H1 (cell line): ENCODE results near the gene FBXO17. TPM values are rescaled to one million over a fixed set of nuclear protein-coding genes. Genes with fewer than 3 reads are reported as not detected.
A peak's percentile ranks its signal among the peaks of the same experiment; 100 is the strongest.

ENCODE experiments used
- BACH1 ChIP-seq: IDR thresholded peaks from 2 replicates; pipeline ENCODE4 v1.6.1; 2012; ENCODE audit warnings: low read length, improper control_type of control experiment
- CTBP2 ChIP-seq: IDR thresholded peaks from 2 replicates; pipeline ENCODE4 v1.7.0; 2011; ENCODE audit warnings: borderline replicate concordance, mild to moderate bottlenecking, moderate library complexity, mixed read lengths, low read length; ENCODE audit not compliant: insufficient read depth, insufficient read length
- EZH2 ChIP-seq: fragments of 200-600 bp; sonication (generic); IDR thresholded peaks from 2 replicates; pipeline ENCODE4 v1.7.1; 2012; ENCODE audit warnings: low read depth, mild to moderate bottlenecking, moderate library complexity, low read length, inconsistent platforms; ENCODE audit not compliant: severe bottlenecking
- GTF2F1 ChIP-seq: IDR thresholded peaks from 2 replicates; pipeline ENCODE4 v1.6.1; 2012; ENCODE audit warnings: low read depth, low read length, improper control_type of control experiment, borderline replicate concordance
- KDM1A ChIP-seq: fragments of 200-600, 300-600 bp; sonication (generic); IDR thresholded peaks from 2 replicates; pipeline ENCODE4 v1.7.1; 2016; ENCODE audit warnings: mild to moderate bottlenecking, low read length, borderline replicate concordance
- KDM5A ChIP-seq: fragments of 200-600 bp; IDR thresholded peaks from 2 replicates; pipeline ENCODE4 v1.7.1; 2012; ENCODE audit warnings: mild to moderate bottlenecking, low read length, inconsistent platforms, mixed read lengths
- SUZ12 ChIP-seq: fragments of 200-600 bp; sonication (generic); IDR thresholded peaks from 2 replicates; pipeline ENCODE4 v1.6.1; 2012; ENCODE audit warnings: mild to moderate bottlenecking, inconsistent platforms, low read length, moderate library complexity, mixed read lengths
- TBP ChIP-seq: IDR thresholded peaks from 2 replicates; pipeline ENCODE4 v1.6.1; 2011; ENCODE audit warnings: low read depth, low read length, improper control_type of control experiment
- YY1 ChIP-seq: IDR thresholded peaks from 2 replicates; pipeline ENCODE4 v1.6.1; 2011; ENCODE audit warnings: low read depth, mild to moderate bottlenecking, low read length
- polyA plus RNA-seq, 7 experiments: library from polyadenylated mRNA; depleted of rRNA in 3 of 7; stranded (reverse) in 5 of 7; unstranded in 2 of 7; fragments of >200 nt in 5 of 7; fragments of 200-250 nt in 2 of 7; gene quantifications; 1 replicate in 5 of 7; 2 replicates in 1 of 7; 4 replicates in 1 of 7; pipeline versions ENCODE4 v1.2.1 to v1.2.3, GENCODE V29; 2011 to 2013; ENCODE audit warnings: missing spikeins in 2 of 7, mixed read lengths in 2 of 7
- total RNA-seq: library from RNA; stranded (reverse); fragmentation: NEBNext Ultra II Directional; extraction: Animal tissue kit (Norgen Biotek cat#: 25700); gene quantifications from 2 replicates; pipeline ENCODE4 v1.2.1, GENCODE V29; 2021
- TF ChIP-seq, protein P1 (sequence below): fragments of 300-600 bp; sonication (generic); IDR thresholded peaks from 2 replicates; pipeline ENCODE4 v1.7.1; 2012; ENCODE audit warnings: low read length, moderate library complexity, mild to moderate bottlenecking, inconsistent platforms; ENCODE audit not compliant: insufficient replicate concordance

FBXO17 gene
- total and polyA plus RNA-seq, 2 of the 8 experiments (the other 6 are each of a cell fraction or from before 2014, with no cell fraction given), result 11.7 to 15.3 TPM

DNA sequence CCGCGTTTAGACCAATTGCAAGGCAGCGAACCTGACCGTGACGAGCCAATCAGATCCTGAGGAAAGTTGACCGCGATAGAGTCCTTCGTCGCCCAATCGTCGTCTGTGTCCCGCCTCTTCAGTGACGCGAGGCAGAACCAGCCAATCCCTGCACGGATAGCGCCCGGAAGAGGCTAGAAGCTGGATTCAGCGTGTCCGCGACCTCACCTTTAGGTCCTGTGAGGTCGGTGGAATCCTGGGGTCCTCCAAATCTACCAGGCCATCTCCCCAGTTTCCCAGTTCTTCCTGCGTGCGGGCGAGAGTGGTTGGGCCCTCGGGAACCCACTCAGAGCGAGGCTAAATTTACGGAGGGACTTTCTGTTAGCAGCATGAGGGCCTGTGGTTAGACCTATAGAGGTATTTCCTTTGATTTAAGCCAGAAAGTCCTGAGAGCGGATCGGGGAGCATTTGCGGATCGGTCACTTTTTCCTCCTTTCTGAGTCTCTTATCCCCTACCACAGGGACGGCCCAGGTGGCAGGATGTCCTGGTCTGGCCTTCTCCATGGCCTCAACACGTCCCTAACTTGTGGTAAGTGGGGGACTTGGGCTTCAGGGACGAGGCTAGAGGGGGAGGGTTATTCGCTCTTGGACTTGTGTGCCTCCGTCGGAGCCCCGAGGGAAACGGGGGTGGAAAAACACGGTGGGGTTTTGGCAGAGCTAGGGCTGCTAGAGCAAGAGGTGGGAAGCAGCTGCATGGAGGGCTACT lies 44.6 kb downstream of the FBXO17 start, which contains the start of gene MRPS12 (continued):
- TF ChIP-seq, protein P1, sequence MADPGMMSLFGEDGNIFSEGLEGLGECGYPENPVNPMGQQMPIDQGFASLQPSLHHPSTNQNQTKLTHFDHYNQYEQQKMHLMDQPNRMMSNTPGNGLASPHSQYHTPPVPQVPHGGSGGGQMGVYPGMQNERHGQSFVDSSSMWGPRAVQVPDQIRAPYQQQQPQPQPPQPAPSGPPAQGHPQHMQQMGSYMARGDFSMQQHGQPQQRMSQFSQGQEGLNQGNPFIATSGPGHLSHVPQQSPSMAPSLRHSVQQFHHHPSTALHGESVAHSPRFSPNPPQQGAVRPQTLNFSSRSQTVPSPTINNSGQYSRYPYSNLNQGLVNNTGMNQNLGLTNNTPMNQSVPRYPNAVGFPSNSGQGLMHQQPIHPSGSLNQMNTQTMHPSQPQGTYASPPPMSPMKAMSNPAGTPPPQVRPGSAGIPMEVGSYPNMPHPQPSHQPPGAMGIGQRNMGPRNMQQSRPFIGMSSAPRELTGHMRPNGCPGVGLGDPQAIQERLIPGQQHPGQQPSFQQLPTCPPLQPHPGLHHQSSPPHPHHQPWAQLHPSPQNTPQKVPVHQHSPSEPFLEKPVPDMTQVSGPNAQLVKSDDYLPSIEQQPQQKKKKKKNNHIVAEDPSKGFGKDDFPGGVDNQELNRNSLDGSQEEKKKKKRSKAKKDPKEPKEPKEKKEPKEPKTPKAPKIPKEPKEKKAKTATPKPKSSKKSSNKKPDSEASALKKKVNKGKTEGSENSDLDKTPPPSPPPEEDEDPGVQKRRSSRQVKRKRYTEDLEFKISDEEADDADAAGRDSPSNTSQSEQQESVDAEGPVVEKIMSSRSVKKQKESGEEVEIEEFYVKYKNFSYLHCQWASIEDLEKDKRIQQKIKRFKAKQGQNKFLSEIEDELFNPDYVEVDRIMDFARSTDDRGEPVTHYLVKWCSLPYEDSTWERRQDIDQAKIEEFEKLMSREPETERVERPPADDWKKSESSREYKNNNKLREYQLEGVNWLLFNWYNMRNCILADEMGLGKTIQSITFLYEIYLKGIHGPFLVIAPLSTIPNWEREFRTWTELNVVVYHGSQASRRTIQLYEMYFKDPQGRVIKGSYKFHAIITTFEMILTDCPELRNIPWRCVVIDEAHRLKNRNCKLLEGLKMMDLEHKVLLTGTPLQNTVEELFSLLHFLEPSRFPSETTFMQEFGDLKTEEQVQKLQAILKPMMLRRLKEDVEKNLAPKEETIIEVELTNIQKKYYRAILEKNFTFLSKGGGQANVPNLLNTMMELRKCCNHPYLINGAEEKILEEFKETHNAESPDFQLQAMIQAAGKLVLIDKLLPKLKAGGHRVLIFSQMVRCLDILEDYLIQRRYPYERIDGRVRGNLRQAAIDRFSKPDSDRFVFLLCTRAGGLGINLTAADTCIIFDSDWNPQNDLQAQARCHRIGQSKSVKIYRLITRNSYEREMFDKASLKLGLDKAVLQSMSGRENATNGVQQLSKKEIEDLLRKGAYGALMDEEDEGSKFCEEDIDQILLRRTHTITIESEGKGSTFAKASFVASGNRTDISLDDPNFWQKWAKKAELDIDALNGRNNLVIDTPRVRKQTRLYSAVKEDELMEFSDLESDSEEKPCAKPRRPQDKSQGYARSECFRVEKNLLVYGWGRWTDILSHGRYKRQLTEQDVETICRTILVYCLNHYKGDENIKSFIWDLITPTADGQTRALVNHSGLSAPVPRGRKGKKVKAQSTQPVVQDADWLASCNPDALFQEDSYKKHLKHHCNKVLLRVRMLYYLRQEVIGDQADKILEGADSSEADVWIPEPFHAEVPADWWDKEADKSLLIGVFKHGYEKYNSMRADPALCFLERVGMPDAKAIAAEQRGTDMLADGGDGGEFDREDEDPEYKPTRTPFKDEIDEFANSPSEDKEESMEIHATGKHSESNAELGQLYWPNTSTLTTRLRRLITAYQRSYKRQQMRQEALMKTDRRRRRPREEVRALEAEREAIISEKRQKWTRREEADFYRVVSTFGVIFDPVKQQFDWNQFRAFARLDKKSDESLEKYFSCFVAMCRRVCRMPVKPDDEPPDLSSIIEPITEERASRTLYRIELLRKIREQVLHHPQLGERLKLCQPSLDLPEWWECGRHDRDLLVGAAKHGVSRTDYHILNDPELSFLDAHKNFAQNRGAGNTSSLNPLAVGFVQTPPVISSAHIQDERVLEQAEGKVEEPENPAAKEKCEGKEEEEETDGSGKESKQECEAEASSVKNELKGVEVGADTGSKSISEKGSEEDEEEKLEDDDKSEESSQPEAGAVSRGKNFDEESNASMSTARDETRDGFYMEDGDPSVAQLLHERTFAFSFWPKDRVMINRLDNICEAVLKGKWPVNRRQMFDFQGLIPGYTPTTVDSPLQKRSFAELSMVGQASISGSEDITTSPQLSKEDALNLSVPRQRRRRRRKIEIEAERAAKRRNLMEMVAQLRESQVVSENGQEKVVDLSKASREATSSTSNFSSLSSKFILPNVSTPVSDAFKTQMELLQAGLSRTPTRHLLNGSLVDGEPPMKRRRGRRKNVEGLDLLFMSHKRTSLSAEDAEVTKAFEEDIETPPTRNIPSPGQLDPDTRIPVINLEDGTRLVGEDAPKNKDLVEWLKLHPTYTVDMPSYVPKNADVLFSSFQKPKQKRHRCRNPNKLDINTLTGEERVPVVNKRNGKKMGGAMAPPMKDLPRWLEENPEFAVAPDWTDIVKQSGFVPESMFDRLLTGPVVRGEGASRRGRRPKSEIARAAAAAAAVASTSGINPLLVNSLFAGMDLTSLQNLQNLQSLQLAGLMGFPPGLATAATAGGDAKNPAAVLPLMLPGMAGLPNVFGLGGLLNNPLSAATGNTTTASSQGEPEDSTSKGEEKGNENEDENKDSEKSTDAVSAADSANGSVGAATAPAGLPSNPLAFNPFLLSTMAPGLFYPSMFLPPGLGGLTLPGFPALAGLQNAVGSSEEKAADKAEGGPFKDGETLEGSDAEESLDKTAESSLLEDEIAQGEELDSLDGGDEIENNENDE, result no peak
- TF ChIP-seq CTBP2 (no peak), EZH2 (no peak), YY1 (no peak), GTF2F1 (no peak), SUZ12 (no peak), KDM1A (peak; percentile 84; the same call in 1 of the 2 replicates), TBP (peak; percentile 74; the same call in 1 of the 2 replicates), BACH1 (no peak), KDM5A (no peak)
